ENCODE measurements around the gene PRSS36. TPM values are rescaled to one million over a fixed set of nuclear protein-coding genes. Genes with fewer than 3 reads are reported as not detected.

PRSS36 gene
- total RNA-seq, 1 donor from 2014 or later, result 1.4 TPM

DNA sequence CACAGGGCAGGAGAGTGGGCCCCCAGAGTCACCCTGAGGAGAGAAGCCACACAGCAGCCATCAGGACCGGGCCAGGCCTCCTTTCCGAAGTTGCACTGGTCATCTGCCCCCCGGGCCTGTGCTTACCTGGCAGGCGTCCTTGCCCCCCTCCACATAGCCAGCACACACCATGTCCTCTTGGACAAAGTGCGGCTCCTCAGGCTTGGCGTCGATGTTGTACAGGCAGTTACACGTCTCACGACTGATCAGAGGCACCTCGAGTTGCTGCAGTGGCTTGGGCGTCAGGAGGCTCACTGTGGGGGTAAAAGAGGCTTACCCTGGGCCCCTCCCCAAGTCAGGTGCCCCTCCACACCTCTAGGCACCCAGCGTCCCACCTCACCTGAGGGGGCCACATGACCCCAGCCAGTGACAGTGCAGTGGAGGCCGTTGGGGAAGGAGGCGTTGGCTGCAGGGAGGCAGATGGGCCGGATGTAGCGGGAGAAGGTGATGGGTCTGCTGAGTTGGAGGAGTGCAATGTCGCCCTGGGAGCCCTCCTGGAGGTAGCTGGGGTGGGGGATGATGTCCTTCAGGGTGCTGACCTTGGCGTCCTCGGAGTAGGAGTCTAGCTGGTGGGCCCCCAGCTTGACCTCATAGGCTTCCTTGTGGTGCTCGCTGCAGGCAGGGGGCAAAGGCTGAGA lies 17.4 kb downstream of the PRSS36 start:
- Histone ChIP-seq H3K36me3 (peaks cover 55% of the 10 kb centered on the region), H3K27ac (replicated peaks) (no peak overlapping the region), H3K4me1 (peaks cover 40% of the 10 kb centered on the region), H3K27me3 (ENCODE audit: low read depth) (no peaks in the 10 kb centered on the region), H3K4me3 (no peak overlapping the region), H3K9me3 (replicated peaks) (no peaks in the 10 kb centered on the region)
- intact Hi-C loops (cut with micrococcal nuclease), result no loop called here
- TF ChIP-seq CTCF (IDR thresholded peaks at IDR 0.05; ENCODE audit: borderline replicate concordance), result no peak
- no peak for DNase-seq

GRCh38 chr16:31131841-31132271 lies 18.0 kb downstream of the PRSS36 start:
- H3K9me3 ChIP-seq (replicated peaks), result no peaks in the 10 kb centered on the region
- peaks cover 61% of the 10 kb centered on the region for H3K36me3 ChIP-seq
- intact Hi-C loops (cut with micrococcal nuclease), result no loop called here
- no peaks in the 10 kb centered on the region for H3K27me3 ChIP-seq (ENCODE audit: low read depth)
- no peak for DNase-seq
- TF ChIP-seq CTCF (IDR thresholded peaks at IDR 0.05; ENCODE audit: borderline replicate concordance), result no peak
- H3K4me1 ChIP-seq, result peaks cover 40% of the 10 kb centered on the region
- H3K4me3 ChIP-seq, result no peak overlapping the region
- no peak overlapping the region for H3K27ac ChIP-seq (replicated peaks)

- Histone ChIP-seq H3K4me3 (no peak overlapping the region), H3K9me3 (replicated peaks) (no peaks in the 10 kb centered on the region), H3K27me3 (ENCODE audit: low read depth) (no peaks in the 10 kb centered on the region), H3K27ac (replicated peaks) (no peak overlapping the region), H3K36me3 (peaks cover 62% of the 10 kb centered on the region), H3K4me1 (peaks cover 40% of the 10 kb centered on the region)
- TF ChIP-seq CTCF (IDR thresholded peaks at IDR 0.05; ENCODE audit: borderline replicate concordance), result no peak
- no peak for DNase-seq
- intact Hi-C loops (cut with micrococcal nuclease), result no loop called here
These were observed 18.4 kb downstream of the PRSS36 start for GRCh38 chr16:31131416-31131815.

GRCh38 chr16:31130899-31131298 lies 19.0 kb downstream of the PRSS36 start:
- peaks cover 62% of the 10 kb centered on the region for H3K36me3 ChIP-seq

GRCh38 chr16:31130336-31130891 lies 19.5 kb downstream of the PRSS36 start:
- Histone ChIP-seq H3K27ac (replicated peaks) (peak overlapping the region; percentile 69), H3K4me1 (peaks cover 40% of the 10 kb centered on the region), H3K36me3 (peaks cover 62% of the 10 kb centered on the region), H3K9me3 (replicated peaks) (no peaks in the 10 kb centered on the region), H3K4me3 (no peak overlapping the region), H3K27me3 (ENCODE audit: low read depth) (no peaks in the 10 kb centered on the region)
- intact Hi-C loops (cut with micrococcal nuclease), result no loop called here
- no peak for TF ChIP-seq CTCF (IDR thresholded peaks at IDR 0.05; ENCODE audit: borderline replicate concordance)
- no peak for DNase-seq

More at GRCh38 chr16:31130899-31131298, 19.0 kb downstream of the PRSS36 start:
- intact Hi-C loops (cut with micrococcal nuclease), result no loop called here
- Histone ChIP-seq H3K4me3 (no peak overlapping the region), H3K4me1 (peaks cover 40% of the 10 kb centered on the region), H3K9me3 (replicated peaks) (no peaks in the 10 kb centered on the region), H3K27ac (replicated peaks) (no peak overlapping the region), H3K27me3 (ENCODE audit: low read depth) (no peaks in the 10 kb centered on the region)
- TF ChIP-seq CTCF (IDR thresholded peaks at IDR 0.05; ENCODE audit: borderline replicate concordance), result no peak
- DNase-seq, result no peak
